GM18498 (cell line): ENCODE results near the gene CBFA2T3.
"Not testable (repeated sequence)": the region's sequence is repeated elsewhere in the genome, so short reads cannot be mapped to it uniquely, and the experiment has no call there.

Experiments used
- ATAC-seq: cut with Tn5 transposase; IDR thresholded peaks from one replicate; pipeline ENCODE4 v1.9.1; 2021; ENCODE audit warnings: mild to moderate bottlenecking, moderate library complexity; ENCODE audit not compliant: unreplicated experiment

CBFA2T3 gene

DNA sequence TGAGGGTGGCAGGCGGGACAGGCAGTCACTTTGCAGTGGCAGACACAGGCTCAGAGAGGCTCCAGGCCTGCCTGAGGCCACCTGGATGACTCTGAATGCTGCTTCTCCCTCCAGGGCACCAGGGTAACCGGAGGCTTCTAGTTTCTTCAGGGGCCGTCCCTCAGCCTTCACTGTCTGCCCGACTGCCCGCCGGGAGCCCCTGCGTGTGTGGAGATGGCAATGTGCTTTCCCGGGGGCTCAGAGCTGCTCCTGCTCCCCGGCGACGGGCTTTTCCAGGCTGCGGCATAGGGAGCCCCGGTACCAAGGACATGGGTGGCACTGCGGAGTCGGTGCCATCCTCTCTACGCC is 51.5 kb downstream of the CBFA2T3 start:
- no peak for ATAC-seq

DNA sequence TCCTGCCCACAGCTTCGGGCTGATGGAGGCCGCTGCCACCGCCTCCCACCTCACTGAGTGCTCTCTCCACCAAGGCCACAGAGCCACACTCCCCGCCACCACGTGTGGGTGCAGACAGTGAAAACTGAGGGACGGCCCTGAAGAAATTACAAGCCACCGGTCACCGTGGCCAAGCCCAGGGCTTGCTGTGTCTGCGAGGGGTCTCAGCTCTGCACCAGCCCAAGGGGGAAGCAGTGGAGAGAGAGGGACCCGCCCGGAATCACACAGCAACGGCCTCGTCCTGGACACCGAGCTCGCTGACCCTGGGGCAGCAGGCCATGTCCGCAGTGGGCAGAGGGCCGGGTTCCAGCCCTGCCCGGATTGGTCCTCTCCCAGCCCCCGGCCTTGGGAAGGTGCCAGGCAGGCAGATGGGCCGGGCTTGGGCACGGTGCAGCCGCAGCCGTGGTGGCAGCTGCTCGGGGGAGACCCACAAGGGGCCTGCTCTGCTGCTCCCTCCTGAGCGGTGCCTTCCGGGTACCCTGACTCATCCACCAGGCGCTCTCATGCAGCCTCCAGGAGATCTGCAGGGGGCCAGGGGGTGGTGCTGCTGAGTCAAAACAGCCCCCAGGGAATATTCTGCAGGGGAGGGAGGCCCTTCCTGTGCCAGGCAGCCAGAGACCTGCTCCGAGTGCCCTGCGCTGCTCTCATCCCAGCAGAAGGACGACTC is 52.0 kb downstream of the CBFA2T3 start:
- no peak for ATAC-seq

DNA sequence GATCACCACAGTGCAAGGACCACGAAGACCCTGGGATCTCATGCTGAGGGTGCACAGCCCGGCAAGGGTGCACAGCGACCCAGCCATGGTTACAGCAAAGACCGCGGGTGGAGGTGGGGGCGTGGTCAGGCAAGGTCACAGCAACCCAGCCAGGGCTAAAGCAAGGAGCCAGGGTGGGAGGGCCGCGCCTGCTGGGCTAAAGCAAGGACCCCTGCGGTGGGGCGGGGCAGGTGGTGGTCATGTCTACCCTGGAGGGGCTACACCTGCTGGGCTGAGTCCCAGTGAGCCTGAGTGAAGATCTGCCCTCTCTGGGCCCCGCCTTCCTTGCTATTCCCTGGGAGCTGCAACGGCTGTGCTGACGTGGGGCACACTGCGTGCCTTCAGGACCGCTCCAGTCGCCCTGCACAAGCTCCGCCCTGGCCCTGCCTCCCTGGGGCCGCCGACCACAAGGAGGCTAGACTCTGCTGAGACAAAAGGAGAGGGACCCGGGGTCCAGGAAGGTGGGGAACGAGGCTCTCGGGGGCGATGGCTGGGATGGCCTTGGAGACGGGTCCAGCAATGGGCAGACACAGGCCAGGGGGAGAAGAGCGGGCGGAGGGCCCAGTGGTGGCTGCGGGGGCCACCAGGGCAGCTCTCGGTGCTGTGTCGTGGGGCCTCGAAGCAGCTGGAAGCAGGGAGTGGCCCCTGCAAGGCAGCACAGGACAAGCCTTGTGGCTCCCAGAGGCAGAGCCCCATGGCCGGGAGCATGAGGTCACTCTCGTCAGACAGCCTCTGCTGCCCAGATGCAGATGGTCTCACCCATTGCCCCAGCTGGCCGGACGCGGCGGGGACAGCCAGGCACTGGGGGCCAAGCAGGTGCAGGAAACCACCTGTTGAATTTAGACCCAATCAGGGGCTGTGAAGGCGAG is 52.8 kb downstream of the CBFA2T3 start:
- no peak for ATAC-seq

DNA sequence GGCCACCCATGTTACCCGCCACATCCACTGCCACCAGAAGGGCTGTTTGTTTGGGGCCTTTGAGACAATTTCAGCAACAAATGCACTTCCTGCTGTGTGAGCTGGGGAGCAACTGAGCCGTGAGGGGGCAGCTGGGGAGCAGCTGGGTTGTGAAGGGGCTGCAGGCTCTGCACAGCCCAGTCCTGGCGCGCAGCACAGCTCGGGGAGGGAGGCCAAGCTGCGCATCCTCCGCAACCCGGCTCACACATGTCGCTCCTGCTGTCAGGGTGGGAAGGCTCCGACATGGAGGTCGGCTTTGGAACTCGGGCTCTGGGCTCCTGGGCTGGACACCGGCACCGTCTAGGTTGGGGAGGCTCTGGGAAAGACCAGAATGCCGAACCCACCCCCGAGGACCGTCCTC is 53.6 kb downstream of the CBFA2T3 start:
- no peak for ATAC-seq

DNA sequence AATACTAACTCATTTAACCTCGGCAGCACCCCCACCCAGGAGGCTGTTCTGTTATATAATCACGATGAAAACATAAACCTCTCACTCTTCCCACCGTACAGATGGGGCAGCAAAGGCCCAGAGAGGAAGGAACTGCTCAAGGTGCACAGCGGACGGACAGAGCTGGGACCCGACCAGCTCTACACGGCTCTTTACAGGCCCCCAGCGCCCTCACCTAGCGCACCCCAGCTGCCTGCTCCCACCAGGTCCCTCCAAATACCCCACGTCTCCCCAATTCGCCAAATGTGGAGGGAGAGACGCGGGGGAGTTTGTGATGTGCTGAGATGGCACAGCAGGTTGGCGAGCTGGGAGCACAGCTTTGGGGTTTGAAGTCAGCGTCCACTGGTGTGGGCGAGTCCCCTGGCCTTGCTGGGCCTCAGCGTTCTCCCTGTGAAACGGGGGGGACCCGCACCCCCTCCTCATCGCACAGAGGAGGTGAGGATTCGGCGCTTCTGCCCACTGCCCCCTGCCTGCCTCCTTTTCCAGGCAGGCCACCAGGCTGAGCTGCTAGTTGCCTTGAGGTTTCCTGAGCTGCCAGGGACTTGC is 54.1 kb downstream of the CBFA2T3 start:
- no peak for ATAC-seq

DNA sequence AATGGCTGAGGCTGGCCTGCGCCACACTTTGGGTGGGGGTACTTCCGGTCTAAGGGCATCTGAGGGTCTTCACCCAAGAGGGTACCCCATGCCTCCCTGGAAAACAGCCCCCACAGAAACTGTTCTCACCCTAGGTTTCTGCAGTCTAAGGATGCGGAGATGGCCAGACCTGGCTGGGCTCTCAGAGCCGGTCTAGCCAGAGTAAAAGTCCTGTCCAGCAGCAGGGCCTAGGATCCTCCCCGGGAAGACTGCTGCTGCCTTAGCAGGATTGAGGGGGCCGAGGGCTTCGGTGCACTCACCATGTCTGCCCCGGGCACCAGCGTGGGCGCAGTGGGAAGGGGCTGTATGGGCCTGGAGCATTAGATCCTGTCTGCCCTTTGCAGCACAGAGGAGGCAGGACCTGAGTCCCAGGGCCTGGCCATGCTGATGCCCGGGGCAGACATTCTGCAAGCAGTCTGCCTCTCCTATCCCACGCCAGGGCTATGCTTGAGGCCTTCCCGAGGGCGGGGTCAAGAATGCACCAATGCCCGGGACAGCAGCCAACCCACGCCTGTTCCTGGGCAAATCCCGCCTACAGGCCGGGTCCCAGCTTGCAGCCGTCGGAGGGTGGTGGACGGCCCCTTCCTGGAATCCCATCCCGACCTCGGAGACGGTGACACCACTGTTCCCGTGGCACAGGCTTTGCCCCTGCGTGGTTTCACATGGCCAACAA is 54.7 kb downstream of the CBFA2T3 start:
- ATAC-seq = no peak

DNA sequence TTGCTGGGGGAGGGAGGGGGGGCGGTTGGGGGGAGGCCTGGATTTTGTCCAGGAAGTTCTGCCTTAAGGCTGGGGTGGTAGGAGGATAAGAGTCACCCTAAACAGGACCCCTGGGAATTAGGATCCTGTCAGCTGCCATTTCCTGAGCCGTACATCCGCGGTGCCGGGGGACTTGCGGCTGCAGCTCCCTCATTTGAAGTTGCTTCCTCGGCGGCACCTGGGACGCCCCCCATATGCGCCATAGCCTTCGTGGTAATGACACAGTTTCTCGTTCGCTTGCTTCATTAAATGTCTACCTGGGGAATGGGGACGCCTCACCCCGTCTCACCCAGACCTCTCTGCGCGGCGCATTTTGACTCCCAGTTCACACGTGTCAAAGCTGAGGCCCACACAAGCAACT is 55.4 kb downstream of the CBFA2T3 start:
- no peak for ATAC-seq

DNA sequence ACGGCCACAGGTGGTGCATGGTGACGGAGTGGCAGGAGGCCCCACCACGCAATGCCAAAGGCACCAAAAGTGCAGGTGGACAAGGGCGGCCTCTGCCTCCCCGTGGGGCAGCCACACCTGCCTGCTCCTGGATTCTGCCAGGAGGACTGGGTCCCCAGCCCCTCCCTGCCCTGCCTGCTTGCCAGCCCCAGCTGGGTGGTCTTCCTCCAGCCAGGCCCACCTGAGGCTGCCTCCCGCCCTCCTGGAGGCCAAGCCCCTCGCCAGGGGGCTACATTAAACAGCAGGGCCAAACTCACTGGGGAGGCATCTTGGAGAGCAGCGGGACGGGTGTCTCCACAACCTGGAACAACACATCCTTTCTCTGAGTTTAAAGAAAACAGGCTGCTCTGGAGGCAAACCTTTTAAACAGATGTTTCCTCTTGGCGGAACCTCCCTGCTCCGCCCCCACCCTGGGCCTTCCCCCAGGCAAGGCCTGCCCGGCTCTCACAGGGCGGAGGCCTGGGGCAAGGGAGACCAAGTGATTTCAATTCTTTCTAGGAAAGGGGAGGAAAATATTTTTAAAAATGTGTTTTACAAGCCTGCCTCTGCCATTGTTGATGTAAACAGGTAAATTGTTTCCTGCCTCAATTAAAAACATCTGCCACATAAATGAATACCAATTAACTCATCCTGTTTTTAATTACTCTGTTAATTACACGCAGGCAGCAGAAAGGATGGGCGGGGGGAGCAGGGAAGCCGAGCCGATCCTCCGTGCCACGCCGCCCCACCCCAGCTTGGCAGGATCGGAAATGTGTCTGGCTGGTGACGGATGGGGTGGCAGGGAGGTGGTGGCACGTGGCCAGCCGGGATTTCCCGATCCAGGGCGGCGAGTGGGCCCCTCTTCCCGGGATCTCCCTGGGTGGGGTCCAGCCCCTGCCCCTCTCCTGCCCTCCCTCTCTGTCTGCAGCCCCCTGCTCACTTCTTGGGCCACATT is 56.1 kb downstream of the CBFA2T3 start:
- ATAC-seq = no peak

DNA sequence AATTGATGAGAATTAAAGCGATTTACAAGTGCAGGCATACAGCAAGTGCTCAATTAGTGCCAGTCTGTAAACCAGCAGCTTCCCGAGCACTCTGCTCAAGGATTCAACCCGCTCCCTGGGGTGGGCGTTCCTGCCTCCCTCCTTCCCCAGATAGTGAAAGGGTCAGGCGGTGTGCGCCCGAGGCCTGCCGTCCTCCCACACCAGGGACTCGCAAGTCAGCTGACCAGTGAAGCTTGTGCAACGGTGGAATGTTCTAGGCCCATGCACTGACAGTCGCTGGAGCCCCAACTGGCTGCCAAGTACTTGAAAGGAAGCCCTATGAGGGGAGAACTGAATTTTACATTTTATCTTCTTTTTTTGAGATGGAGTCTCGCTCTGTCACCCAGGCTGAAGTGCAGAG is 57.1 kb downstream of the CBFA2T3 start:
- no peak for ATAC-seq

DNA sequence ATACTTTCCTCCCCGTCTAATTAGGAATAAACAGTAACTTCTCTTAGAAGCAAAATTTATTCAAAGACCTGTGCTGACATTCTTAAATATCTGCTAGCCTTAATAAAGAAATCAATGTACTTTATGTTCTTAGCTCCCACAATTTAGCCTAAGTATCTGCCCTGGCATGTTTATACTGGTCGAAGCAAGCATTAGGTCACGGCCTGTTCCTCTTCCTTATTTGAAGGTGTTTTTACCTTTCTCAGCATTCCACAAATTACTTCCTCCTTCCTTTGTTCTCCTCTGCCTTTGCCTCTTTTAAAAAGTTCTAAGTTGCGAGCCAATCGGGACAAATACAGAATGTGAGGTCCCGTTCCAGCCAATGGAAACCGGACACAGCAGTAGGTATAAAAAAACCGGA is 58.1 kb downstream of the CBFA2T3 start:
- ATAC-seq = not testable (repeated sequence)

DNA sequence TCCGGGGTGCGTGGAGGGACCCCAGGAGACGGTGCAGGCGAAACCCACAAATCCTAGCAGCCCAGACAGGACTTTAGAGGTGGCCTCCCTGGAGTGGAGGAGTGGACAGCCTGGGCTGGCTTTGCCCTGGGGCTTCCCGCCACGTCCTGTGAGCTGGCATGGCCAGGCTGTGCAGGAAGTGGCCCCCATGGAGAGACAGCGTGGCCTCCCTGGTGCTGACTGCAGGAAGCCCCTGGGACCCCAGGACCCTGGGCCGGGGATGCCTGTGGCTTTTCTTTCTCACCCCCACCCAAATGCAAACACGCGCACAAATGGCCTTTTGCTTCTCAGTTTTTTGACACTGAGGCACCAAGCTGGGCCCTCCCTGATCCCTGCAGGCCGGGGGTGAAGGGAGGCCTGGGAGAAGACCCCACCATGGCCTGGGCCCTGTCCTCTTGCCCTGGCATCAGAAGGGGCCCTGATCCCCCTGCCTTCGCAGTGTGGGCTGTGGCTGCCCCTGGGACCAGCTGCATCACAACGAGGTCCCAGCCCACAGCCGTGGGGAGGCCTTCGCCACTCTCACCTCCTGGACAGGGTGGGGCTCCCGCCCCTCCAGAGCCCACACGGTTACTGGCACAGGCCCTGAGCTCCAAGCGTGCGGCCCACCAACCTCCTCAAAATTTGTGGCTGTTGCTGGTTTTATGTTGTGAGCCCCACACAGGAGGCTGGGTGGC is 58.9 kb downstream of the CBFA2T3 start:
- no peak for ATAC-seq

DNA sequence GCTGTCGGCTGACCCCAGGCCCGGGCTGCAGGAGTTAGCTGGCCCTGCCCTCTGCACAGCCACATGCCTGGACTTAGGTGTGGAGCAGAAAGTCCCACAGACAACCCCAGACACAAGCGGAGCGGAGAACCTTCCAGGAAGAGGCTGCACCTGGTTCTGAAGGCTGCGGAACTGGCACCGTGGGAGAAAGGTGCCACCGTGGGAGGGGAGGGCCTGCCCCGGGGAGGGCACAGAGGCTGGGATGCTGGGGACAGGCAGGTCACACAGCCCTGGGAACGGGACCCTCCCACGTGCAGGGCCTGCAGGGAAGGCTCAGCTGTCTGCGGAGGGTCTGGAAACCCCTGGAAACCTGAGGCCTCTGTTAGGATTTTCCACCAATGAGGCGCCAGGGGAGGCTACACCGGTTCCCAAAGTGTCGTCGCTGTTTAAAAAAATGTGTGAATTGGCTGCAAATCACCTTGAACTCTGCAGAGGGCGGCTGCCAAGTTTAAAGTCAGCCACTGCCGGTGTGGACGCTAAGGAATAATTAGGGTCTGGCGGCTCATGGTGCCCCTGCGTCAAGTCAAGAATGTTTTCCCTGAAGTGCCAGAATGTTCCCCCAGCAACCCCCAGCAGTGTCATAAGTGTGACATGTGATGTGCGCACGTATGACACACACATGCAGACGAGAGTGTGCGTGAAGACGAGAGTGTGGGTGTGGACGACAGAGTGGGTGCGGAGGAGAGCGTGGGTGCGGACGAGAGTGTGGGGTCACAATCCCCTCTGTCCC is 59.7 kb downstream of the CBFA2T3 start:
- ATAC-seq = no peak

DNA sequence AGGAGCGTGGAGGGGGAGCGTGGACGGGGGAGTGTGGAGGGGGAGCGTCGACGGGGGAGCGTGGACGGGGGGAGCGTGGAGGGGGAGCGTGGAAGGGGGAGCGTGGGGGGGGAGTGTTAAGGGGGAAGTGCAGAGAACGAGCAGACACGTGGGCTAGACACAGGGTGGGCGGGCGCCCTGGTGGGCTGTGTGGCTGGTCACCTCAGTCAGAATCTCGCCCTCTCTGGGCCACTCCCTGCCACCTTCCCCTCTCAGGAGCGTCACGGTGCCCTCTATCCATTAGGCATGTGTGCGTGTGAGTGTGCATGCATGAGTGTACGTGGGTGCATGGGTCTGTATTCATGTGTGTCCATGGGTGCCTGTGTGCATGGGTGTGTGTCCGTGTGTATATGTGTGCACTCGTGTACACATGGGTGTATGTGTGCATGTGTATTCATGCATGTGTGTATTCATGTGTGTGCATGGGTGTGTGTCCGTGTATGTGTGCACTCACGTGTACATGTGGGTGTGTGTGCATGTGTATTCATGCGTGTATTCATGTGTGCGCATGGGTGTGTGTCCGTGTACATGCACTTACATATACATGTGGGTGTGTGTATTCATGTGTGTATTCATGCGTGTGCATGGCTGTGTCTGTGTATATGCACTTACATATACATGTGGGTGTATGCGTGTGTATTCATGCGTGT is 61.2 kb downstream of the CBFA2T3 start:
- no peak for ATAC-seq

DNA sequence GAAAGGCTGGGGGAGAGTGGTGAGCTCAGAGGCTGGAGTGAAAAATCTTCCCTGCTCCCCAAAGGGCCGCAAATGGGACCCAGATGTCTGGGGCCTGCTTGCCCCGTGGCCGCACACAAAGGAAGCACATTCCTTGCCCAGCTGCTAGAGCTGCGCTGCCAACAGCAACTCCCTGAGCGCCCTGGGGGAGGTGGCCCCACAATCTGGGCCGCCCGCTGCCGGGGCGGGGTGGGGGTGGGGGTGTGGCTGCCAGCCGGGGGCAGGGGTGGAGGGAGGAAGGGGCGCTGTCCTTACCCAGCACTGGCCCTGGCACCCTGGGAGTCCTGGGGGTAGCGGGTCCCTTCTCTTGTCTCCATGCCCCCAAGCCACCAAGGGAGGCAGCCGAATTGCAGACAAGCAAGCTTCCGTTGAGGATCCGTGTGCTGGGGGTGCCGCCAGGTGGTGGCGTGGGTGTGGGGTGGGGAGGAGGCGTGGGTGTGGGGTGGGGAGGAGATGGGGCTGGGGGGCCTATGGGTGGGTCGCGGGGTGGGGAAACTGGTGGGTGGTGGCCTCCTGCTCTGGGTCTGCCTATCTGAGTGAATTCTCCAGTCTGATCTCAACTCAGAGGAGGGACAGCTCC is 62.1 kb downstream of the CBFA2T3 start:
- ATAC-seq = no peak

DNA sequence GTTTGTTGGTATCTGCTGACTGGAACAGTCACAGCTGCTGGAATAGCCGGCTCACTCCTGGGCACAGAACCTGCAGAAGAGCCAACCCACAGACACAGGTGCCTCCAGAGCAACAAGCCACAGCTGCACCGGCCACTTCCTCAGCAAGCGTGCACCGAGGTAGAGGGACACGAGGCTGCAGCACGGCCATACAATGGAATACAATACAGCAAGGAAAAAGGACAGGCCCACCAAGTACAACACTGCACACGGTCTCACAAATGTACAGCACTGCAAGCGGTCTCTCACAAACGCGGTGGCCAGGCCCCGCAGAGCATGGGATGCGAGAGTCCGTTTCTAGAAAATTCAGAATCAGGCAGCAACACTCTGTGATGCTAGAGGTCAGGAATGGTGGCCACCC is 63.1 kb downstream of the CBFA2T3 start:
- no peak for ATAC-seq

DNA sequence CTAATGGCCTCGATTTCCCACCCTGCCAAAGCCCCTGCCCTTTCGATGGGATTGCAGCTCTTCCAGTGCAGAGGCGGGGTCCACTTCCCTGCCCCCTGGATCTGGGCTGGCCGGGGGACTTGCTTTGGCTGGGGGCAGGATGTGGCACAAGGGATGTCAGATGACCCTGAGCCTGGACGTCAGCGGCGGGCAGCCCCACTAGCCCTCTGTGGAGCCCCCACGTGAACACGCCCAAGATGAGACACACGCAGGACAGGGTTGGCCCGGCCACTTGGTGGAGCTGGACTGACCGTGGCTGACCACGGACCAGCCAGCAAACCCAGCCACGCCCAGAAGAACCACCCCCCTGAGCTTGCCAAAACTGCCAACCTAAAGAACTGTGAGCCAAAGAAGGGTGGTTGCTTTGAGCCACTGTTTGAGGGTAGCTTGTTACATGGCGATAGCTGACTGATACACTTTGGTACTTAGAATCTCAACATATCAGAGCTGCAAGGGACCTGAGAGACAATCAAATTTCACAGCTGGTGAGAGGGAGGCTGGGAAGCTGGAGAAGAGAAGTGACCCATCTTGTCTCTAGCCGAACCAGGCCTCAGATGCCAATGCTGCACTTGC is 63.9 kb downstream of the CBFA2T3 start:
- ATAC-seq = no peak

DNA sequence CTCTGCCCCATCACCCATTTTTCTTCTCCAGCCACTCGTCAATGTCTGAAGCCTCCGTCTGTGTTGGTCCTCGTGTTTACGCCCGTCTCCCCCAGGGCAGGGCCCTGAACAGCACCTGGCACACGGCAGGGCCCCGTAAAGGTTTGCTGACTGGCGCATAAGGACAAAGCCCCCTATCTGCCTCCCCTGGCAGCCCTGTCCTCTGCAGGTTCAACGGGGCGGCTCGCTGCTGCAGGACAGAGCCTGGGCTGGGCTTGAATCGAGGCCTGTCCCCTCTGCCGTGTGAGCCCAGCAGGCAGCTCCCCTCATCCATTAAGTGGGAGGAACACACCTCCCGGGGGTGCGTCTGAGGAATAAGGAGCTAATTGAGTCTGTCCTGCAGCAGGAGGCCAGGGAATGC is 64.5 kb downstream of the CBFA2T3 start:
- ATAC-seq = no peak

DNA sequence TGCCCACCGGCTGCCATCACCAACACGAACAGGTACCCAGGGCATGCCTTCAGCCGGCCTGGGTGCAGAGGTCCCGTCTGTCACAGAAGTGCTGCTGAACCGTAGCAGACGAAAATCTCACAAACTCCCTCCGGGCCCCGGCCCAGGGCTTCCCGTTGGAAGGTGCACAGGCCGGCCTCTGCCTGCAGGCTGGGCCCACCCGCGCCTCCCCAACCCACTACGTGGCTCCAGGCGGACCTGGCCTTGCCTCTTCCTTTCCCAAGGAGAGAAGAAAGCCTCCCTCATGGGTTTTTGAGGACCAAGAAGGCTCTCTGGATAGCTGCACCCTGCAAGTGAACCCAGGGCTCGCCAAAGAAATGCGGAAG is 65.1 kb downstream of the CBFA2T3 start:
- no peak for ATAC-seq
